GM12878 (cell line): Measurements from ENCODE around the gene HEPHL1. TPM values are rescaled to one million over a fixed set of nuclear protein-coding genes. Genes with fewer than 3 reads are reported as not detected.
A peak's percentile ranks its signal among the peaks of the same experiment; 100 is the strongest.

Experiments
- ATAC-seq: fragments of 200-7000 bp; cut with Tn5 transposase; 3 replicates; pipeline ENCODE4 v1.9.1; 2020; ENCODE audit warnings: mild to moderate bottlenecking, moderate library complexity
- BruUV-seq: library from RNA; stranded (reverse); fragments of 400-500 nt; replicated peaks from 2 replicates; lab custom pipeline; 2021; lab: Mats Ljungman, UMichigan
- CTCF ChIA-PET: fragments of 300-600 bp; sonication (Branson Sonifier 250); formaldehyde crosslinking; extraction: SDS; loops from one replicate; lab custom pipeline; 2021; ENCODE audit warnings: inconsistent platforms; lab: Yijun Ruan, JAX
- POLR2A ChIA-PET: fragments of 350-600 bp; formaldehyde crosslinking; extraction: SDS; loops from one replicate; lab custom pipeline; 2021; ENCODE audit warnings: inconsistent platforms; lab: Charles Lee
- RAD21 ChIA-PET: fragments of 300-600 bp; sonication (Branson Sonifier 250); formaldehyde crosslinking; loops from one replicate; lab custom pipeline; 2023; ENCODE audit warnings: antibody characterized with exemption; ENCODE audit not compliant: unreplicated experiment; lab: Charles Lee
- SMC1A ChIA-PET: fragments of 300-600 bp; sonication (Branson Sonifier 250); formaldehyde crosslinking; loops from one replicate; lab custom pipeline; 2023; ENCODE audit not compliant: unreplicated experiment, uncharacterized antibody; lab: Charles Lee
- DNase-seq: peaks from one replicate; pipeline ENCODE4 v3.0.0-alpha.2; 2011; ENCODE audit warnings: low read depth, low spot score
- FAIRE-seq: peaks from 3 replicates; lab custom pipeline; 2011; peaks lifted over from hg19 to GRCh38; lab: Jason Lieb, UNC
- H2AFZ ChIP-seq: 2 replicates; pipeline ENCODE4 v1.6.0; 2011; ENCODE audit warnings: low read depth, low read length, control low read depth; ENCODE audit not compliant: control insufficient read depth
- H3K27ac ChIP-seq: 2 replicates; pipeline ENCODE4 v1.5.1; 2011; ENCODE audit warnings: control low read depth; ENCODE audit not compliant: control insufficient read depth, insufficient read depth
- H3K27me3 ChIP-seq, 2 experiments: replicated peaks in 1 of 2; 2 replicates each; pipeline versions ENCODE4 v1.6.0 to v1.6.1; 2011; ENCODE audit warnings: low read length in 1 of 2; ENCODE audit not compliant: control insufficient read depth in 2 of 2, insufficient read depth in 2 of 2
- H3K36me3 ChIP-seq, 2 experiments: 2 replicates each; pipeline ENCODE4 v1.5.1; 2011; ENCODE audit warnings: low read length in 1 of 2; ENCODE audit not compliant: control insufficient read depth in 2 of 2, insufficient read depth in 2 of 2
- H3K4me1 ChIP-seq: 2 replicates; pipeline ENCODE4 v1.6.1; 2011; ENCODE audit warnings: mild to moderate bottlenecking, low read length, moderate library complexity, mixed read lengths; ENCODE audit not compliant: control insufficient read depth, insufficient read depth
- H3K4me2 ChIP-seq: 2 replicates; pipeline ENCODE4 v1.6.0; 2011; ENCODE audit warnings: control low read depth; ENCODE audit not compliant: control insufficient read depth, insufficient read depth
- H3K4me3 ChIP-seq: fragments of 200-600 bp; sonication (generic); 2 replicates; pipeline ENCODE4 v1.5.1; 2016
- H3K79me2 ChIP-seq: 2 replicates; pipeline ENCODE4 v1.6.0; 2011; ENCODE audit warnings: low read length; ENCODE audit not compliant: control insufficient read depth, insufficient read depth
- H3K9ac ChIP-seq: 2 replicates; pipeline ENCODE4 v1.8.0; 2011; ENCODE audit warnings: low read length, control low read depth, mixed read lengths; ENCODE audit not compliant: control insufficient read depth, insufficient read depth
- H3K9me3 ChIP-seq: replicated peaks from 3 replicates; pipeline ENCODE4 v1.5.1; 2011; ENCODE audit warnings: mild to moderate bottlenecking, low read length; ENCODE audit not compliant: control insufficient read depth, insufficient read depth
- H4K20me1 ChIP-seq: 2 replicates; pipeline ENCODE4 v1.6.0; 2011; ENCODE audit not compliant: control insufficient read depth, insufficient read depth
- BMI1 ChIP-seq: fragments of 450-650 bp; IDR thresholded peaks from 2 replicates; pipeline ENCODE4 v1.6.1; 2016; ENCODE audit warnings: mild to moderate bottlenecking, moderate library complexity, borderline replicate concordance
- CBX3 ChIP-seq: fragments of 200-600 bp; sonication (generic); IDR thresholded peaks from 2 replicates; pipeline ENCODE4 v1.6.1; 2016; ENCODE audit warnings: low read depth, borderline replicate concordance
- ESRRA ChIP-seq: IDR thresholded peaks from 2 replicates; pipeline ENCODE4 v1.6.1; 2012; ENCODE audit warnings: mild to moderate bottlenecking, low read length, improper control_type of control experiment
- IKZF1 ChIP-seq: fragments of 450-650 bp; conservative IDR thresholded peaks from 2 replicates; pipeline ENCODE4 v1.6.1; 2017; ENCODE audit warnings: antibody characterized with exemption, mild to moderate bottlenecking
- IKZF2 ChIP-seq, 2 experiments: fragments of 450-650 bp; IDR thresholded peaks; 2 replicates each; pipeline ENCODE4 v1.6.1; 2017; ENCODE audit warnings: mild to moderate bottlenecking in 2 of 2, moderate library complexity in 2 of 2
- IRF3 ChIP-seq: fragments of 450-650 bp; IDR thresholded peaks from 2 replicates; pipeline ENCODE4 v1.6.1; 2014; ENCODE audit warnings: mild to moderate bottlenecking
- POLR2A ChIP-seq: IDR thresholded peaks from 2 replicates; pipeline ENCODE4 v1.6.1; 2011; ENCODE audit warnings: low read depth, mild to moderate bottlenecking, low read length
- POLR2AphosphoS2 ChIP-seq: IDR thresholded peaks from 2 replicates; pipeline ENCODE4 v1.6.1; 2011; ENCODE audit warnings: low read depth, mild to moderate bottlenecking, low read length, improper control_type of control experiment, moderate library complexity
- RB1 ChIP-seq: fragments of 450-650 bp; formaldehyde crosslinking; IDR thresholded peaks from 2 replicates; pipeline ENCODE4 v1.6.1; 2017; ENCODE audit warnings: mild to moderate bottlenecking, borderline replicate concordance
- RUNX3 ChIP-seq: IDR thresholded peaks from 2 replicates; pipeline ENCODE4 v1.6.1; 2012; ENCODE audit warnings: low read length, inconsistent platforms
- USF2 ChIP-seq: IDR thresholded peaks from 2 replicates; pipeline ENCODE4 v1.6.1; 2011; ENCODE audit warnings: low read depth, low read length, improper control_type of control experiment, borderline replicate concordance
- ZBTB33 ChIP-seq: fragments of 450-650 bp; IDR thresholded peaks from 2 replicates; pipeline ENCODE4 v1.6.1; 2017; ENCODE audit warnings: mild to moderate bottlenecking
- WGBS: methylation state at CpG from one replicate; pipeline ENCODE4 v1.1.6; 2016; ENCODE audit warnings: low lambda C conversion rate; ENCODE audit not compliant: insufficient replicate concordance, insufficient coverage; ENCODE audit errors: missing lambda C conversion rate; 5-methylcytosine and 5-hydroxymethylcytosine counted together
- in situ Hi-C: fragments of 300-500 bp; cut with MboI; formaldehyde crosslinking; loops from 9 replicates; pipeline ENCODE4 v1.14.3; 2018; ENCODE audit warnings: mixed read lengths
- intact Hi-C: fragments of 100-400 bp; cut with micrococcal nuclease; formaldehyde crosslinking; loops from one replicate; pipeline ENCODE4 v1.14.2; 2022; ENCODE audit not compliant: unreplicated experiment
- polyA plus RNA-seq, 11 experiments: library from polyadenylated mRNA; depleted of rRNA in 4 of 11; unstranded in 6 of 11; stranded (reverse) in 5 of 11; fragments of >200 nt; fragmentation: Nextera tagmentation in 4 of 11; fragmentation: Illumina TruSeq in 1 of 11; extraction: Ambion mirVana in 4 of 11; extraction: Trizol in 1 of 11; gene quantifications; 1 replicate in 1 of 11; 2 replicates in 10 of 11; pipeline versions ENCODE4 v1.2.1 to v1.2.3, GENCODE V29; 2011 to 2016; ENCODE audit warnings: inconsistent platforms in 2 of 11, missing spikeins in 2 of 11, low read depth in 1 of 11
- total RNA-seq, 4 experiments: library from RNA; depleted of rRNA in 3 of 4; stranded (reverse); fragments of >200 nt in 3 of 4; fragmentation: Illumina TruSeq in 1 of 4; extraction: Trizol in 1 of 4; gene quantifications; 2 replicates each; pipeline versions ENCODE4 v1.2.1 to v1.2.3, GENCODE V29; 2013 to 2021

Gene HEPHL1
- total and polyA plus RNA-seq, 10 of the 15 experiments (the other 5 are each of a cell fraction or from before 2014, with no cell fraction given), result 0.02 to 0.08 (median 0.05) TPM; not detected in 6

GRCh38 chr11:94145916-94146315 is 124.8 kb downstream of the HEPHL1 start:
- ATAC-seq, result no peak
- DNase-seq, result no peak
- Histone ChIP-seq H3K4me2 (no peak overlapping the region), H3K27ac (no peak overlapping the region), H3K27me3 (no peaks in the 10 kb centered on the region), H3K4me3 (no peak overlapping the region), H2AFZ (no peak overlapping the region), H3K9ac (no peak overlapping the region), H3K9me3 (no peaks in the 10 kb centered on the region), H3K4me1 (peaks cover 16% of the 10 kb centered on the region), H3K36me3 (no peaks in the 10 kb centered on the region), H3K79me2 (peaks cover 24% of the 10 kb centered on the region), H4K20me1 (no peaks in the 10 kb centered on the region)
- ChIA-PET RAD21 (no interaction called here), POLR2A (no interaction called here), SMC1A (no interaction called here), CTCF (interaction anchor here (0.9 kb wide), 1 partner anchor 17 kb away, joined by 3 read pairs; no protein-coding TSS in a partner anchor)
- WGBS, result 87% methylated on average over 4 of the region's 4 CpGs
- in situ Hi-C loops (no loop called here), intact Hi-C loops (no loop called here)
- no peak for TF ChIP-seq POLR2A
- no peak for TF ChIP-seq POLR2AphosphoS2
- TF ChIP-seq BMI1, result no peak
- no peak for TF ChIP-seq CBX3
- no peak for TF ChIP-seq ESRRA
- no peak for FAIRE-seq
- BruUV-seq, result no TSS peak

GRCh38 chr11:94147433-94147845 is 126.3 kb downstream of the HEPHL1 start:
- ChIA-PET CTCF (interaction anchor here (1.0 kb wide), 2 partner anchors 13 to 37 kb away, joined by 3 to 4 read pairs; no protein-coding TSS in a partner anchor), POLR2A (no interaction called here), SMC1A (no interaction called here), RAD21 (no interaction called here)
- Histone ChIP-seq H3K9ac (no peak overlapping the region), H2AFZ (no peak overlapping the region), H3K79me2 (peaks cover 26% of the 10 kb centered on the region), H3K4me3 (no peak overlapping the region), H3K27ac (no peak overlapping the region), H3K4me1 (peaks cover 19% of the 10 kb centered on the region), H3K27me3 (no peaks in the 10 kb centered on the region), H4K20me1 (no peaks in the 10 kb centered on the region), H3K4me2 (no peak overlapping the region), H3K36me3 (no peaks in the 10 kb centered on the region; a peak in 1 of 4 replicates), H3K9me3 (no peaks in the 10 kb centered on the region)
- peak; percentile 13; the same call in 1 of the 3 replicates for ATAC-seq
- TF ChIP-seq ZBTB33 (peak; percentile 83; the same call in 1 of the 2 replicates), IKZF2 (IDR thresholded peaks at IDR 0.05) (no peak), IRF3 (no peak), RB1 (no peak), IKZF1 (peak; percentile 22; the same call in 1 of the 2 replicates), USF2 (no peak), RUNX3 (peak; percentile 54; the same call in 1 of the 2 replicates)
- DNase-seq, result no peak
- BruUV-seq, result no TSS peak
- intact Hi-C loops (no loop called here), in situ Hi-C loops (no loop called here)
- WGBS, result 66% methylated on average over 9 of the region's 9 CpGs
- FAIRE-seq, result no peak
